Smooth muscle cell (in vitro differentiated cells): ENCODE results near the gene PDE6B. TPM values are rescaled to one million over a fixed set of nuclear protein-coding genes. Genes with fewer than 3 reads are reported as not detected.
"Not testable (repeated sequence)": the region's sequence is repeated elsewhere in the genome, so short reads cannot be mapped to it uniquely, and the experiment has no call there.

Experiments used
- DNase-seq: peaks from one replicate; lab custom pipeline; 2025; ENCODE audit not compliant: unreplicated experiment; lab: John Stamatoyannopoulos, UW
- H2AFZ ChIP-seq: fragments of 200-600 bp; sonication (generic); 2 replicates; pipeline ENCODE4 v1.6.0; 2016; ENCODE audit warnings: antibody characterized with exemption, low read depth, mild to moderate bottlenecking
- H3F3A ChIP-seq: fragments of 200-600 bp; sonication (generic); 2 replicates; pipeline ENCODE4 v1.6.0; 2017; ENCODE audit warnings: antibody characterized with exemption, low read depth
- H3K27ac ChIP-seq: fragments of 200-600 bp; sonication (generic); 2 replicates; pipeline ENCODE4 v1.5.1; 2016; ENCODE audit warnings: low read depth, mild to moderate bottlenecking
- H3K27me3 ChIP-seq: fragments of 200-600 bp; sonication (generic); 2 replicates; pipeline ENCODE4 v1.6.1; 2016; ENCODE audit warnings: low read depth, mild to moderate bottlenecking
- H3K36me3 ChIP-seq: fragments of 200-600 bp; sonication (generic); 2 replicates; pipeline ENCODE4 v1.5.1; 2016; ENCODE audit warnings: low read depth
- H3K4me1 ChIP-seq: fragments of 200-600 bp; sonication (generic); 2 replicates; pipeline ENCODE4 v1.5.1; 2016; ENCODE audit warnings: low read depth
- H3K4me2 ChIP-seq: fragments of 200-600 bp; sonication (generic); 2 replicates; pipeline ENCODE4 v1.6.0; 2016; ENCODE audit warnings: mild to moderate bottlenecking
- H3K4me3 ChIP-seq: fragments of 200-600 bp; sonication (generic); 2 replicates; pipeline ENCODE4 v1.5.1; 2016; ENCODE audit warnings: mild to moderate bottlenecking
- H3K79me2 ChIP-seq: fragments of 200-600 bp; sonication (generic); 2 replicates; pipeline ENCODE4 v1.6.0; 2016; ENCODE audit warnings: low read depth, mild to moderate bottlenecking
- H3K9ac ChIP-seq: fragments of 200-600 bp; sonication (generic); 2 replicates; pipeline ENCODE4 v1.6.0; 2016; ENCODE audit warnings: low read depth
- H3K9me3 ChIP-seq: fragments of 200-600 bp; sonication (generic); replicated peaks from 2 replicates; pipeline ENCODE4 v1.5.1; 2016; ENCODE audit warnings: low read depth
- H4K20me1 ChIP-seq: fragments of 200-600 bp; sonication (generic); 2 replicates; pipeline ENCODE4 v1.6.0; 2016; ENCODE audit warnings: low read depth
- WGBS: methylation state at CpG from one replicate; pipeline ENCODE4 v1.1.7; 2016; ENCODE audit warnings: low lambda C conversion rate; 5-methylcytosine and 5-hydroxymethylcytosine counted together
- polyA plus RNA-seq: library from polyadenylated mRNA; unstranded; fragments of >200 nt; fragmentation: Nextera tagmentation; extraction: Ambion mirVana; gene quantifications from 2 replicates; pipeline ENCODE4 v1.2.1, GENCODE V29; 2016
- total RNA-seq: library from RNA; depleted of rRNA; stranded (reverse); fragments of >200 nt; gene quantifications from 2 replicates; pipeline ENCODE4 v1.2.3, GENCODE V29; 2014
- TF ChIP-seq, protein P1 (sequence below): fragments of 200-600 bp; sonication (generic); IDR thresholded peaks from 2 replicates; pipeline ENCODE4 v1.5.1; 2017; ENCODE audit warnings: borderline replicate concordance, mild to moderate bottlenecking, antibody characterized with exemption; ENCODE audit not compliant: insufficient read depth, poor library complexity, severe bottlenecking

PDE6B gene
- total and polyA plus RNA-seq, 2 experiments from 2014 or later, result 5.1 to 9.0 TPM

DNA sequence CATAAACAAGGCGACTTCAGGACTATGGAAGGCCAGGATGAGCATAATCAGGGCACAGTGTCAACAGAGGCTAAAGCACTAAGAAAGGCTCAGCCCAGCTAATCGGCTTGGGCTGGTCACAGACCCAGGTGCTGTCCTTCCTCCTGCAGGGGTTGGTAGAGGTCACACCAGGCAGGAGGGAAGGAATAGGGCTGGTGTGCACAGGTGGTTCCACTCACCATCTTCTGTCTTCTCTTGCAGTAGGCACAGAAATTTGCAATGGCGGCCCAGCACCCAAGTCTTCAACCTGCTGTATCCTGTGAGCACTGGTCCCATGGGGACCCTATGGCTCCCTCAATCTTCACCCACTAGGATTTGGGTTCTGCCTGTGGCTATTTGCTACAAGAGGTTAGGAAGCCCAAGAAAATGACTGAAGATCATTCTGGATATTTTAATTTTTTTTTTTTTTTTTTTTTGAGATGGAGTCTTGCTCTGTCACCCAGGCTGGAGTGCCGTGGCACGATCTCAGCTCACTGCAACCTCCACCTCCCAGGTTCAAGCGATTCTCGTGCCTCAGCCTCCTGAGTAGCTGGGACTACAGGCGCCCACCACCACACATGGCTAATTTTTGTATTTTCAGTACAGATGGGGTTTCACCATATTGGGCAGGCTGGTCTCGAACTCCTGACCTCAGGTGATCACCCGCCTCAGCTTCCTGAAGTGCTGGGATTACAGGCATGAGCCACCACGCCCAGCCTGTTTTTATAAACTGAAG, 44.6 kb downstream of the PDE6B start:
- not testable (repeated sequence) for H3K4me3 ChIP-seq, H2AFZ ChIP-seq, DNase-seq, H3F3A ChIP-seq, H3K27ac ChIP-seq, H3K4me1 ChIP-seq, H3K9ac ChIP-seq, H4K20me1 ChIP-seq, H3K4me2 ChIP-seq, H3K27me3 ChIP-seq, H3K36me3 ChIP-seq, H3K9me3 ChIP-seq
- peaks cover 17% of the 10 kb centered on the region for H3K79me2 ChIP-seq
- 98% methylated on average over 11 of the region's 11 CpGs for WGBS

DNA sequence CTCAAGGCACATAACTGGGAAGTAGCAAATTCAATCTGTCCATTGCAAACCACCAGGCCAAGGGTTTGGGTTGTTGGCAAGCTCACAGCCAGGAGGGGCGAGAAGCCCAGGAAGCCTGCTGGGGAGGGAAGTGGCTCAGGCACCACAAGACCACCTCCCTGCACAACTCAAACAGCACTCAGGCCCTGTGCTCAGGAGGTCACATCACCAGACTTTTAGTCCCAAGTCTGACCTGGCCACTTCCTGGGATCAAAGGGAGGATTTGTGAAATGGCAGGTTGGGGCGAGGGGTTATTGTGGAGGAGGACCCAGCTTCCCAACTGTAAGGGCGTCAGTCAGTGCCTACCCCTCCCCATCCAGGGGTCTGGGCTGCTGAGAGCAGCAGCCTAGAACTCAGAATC, 46.4 kb downstream of the PDE6B start:
- 95% methylated on average over 3 of the region's 3 CpGs for WGBS
- Histone ChIP-seq H3K4me1 (peaks cover 15% of the 10 kb centered on the region), H3K27me3 (no peaks in the 10 kb centered on the region), H3K9me3 (no peaks in the 10 kb centered on the region), H3K79me2 (peaks cover 19% of the 10 kb centered on the region), H3F3A (no peaks in the 10 kb centered on the region), H3K36me3 (no peaks in the 10 kb centered on the region), H2AFZ (no peak overlapping the region), H3K4me2 (no peak overlapping the region), H3K4me3 (no peak overlapping the region), H3K27ac (no peak overlapping the region), H3K9ac (no peak overlapping the region), H4K20me1 (no peaks in the 10 kb centered on the region)
- no peak for DNase-seq
- TF ChIP-seq, protein P1, sequence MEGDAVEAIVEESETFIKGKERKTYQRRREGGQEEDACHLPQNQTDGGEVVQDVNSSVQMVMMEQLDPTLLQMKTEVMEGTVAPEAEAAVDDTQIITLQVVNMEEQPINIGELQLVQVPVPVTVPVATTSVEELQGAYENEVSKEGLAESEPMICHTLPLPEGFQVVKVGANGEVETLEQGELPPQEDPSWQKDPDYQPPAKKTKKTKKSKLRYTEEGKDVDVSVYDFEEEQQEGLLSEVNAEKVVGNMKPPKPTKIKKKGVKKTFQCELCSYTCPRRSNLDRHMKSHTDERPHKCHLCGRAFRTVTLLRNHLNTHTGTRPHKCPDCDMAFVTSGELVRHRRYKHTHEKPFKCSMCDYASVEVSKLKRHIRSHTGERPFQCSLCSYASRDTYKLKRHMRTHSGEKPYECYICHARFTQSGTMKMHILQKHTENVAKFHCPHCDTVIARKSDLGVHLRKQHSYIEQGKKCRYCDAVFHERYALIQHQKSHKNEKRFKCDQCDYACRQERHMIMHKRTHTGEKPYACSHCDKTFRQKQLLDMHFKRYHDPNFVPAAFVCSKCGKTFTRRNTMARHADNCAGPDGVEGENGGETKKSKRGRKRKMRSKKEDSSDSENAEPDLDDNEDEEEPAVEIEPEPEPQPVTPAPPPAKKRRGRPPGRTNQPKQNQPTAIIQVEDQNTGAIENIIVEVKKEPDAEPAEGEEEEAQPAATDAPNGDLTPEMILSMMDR, result no peak

DNA sequence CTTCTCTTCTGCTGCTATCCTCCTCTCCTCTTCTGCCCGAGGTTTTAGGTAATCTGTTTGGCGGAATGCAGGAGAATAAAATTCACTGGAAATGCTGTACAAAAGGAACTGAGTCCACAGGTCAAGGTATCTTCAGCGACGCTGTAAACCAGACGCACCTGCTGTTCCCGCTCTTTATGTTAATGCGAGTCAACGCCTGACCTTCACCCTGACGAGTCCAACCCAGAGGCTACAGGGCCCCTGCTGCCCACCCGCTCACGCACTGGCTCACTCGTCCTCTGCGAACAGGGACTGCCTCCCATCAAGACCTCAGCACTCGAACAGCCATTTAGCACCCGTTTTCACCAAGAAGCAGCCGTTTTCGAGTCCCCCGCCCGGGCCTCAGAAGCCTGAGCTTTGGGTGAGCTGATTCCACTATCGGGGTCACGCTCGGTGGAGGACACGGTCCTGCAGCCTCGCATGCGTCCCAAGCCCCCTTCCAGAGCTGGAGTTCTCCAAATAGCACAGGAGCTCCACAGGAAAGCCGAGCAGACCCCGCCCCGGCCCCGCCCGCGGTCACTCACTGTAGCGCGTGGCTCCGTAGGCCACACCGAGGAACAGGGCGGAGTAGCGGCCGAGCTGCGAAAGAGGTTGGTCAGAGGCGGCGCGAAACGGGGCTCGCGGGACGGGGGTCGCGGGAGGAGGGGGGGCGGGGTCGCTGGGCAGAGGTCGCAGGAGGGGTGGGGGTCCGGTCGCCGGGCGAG, 48.1 kb downstream of the PDE6B start:
- Histone ChIP-seq H3K79me2 (peaks cover 19% of the 10 kb centered on the region), H4K20me1 (no peaks in the 10 kb centered on the region), H3K4me3 (peak overlapping the region; percentile 87), H3K4me1 (peaks cover 15% of the 10 kb centered on the region), H2AFZ (no peak overlapping the region), H3K9me3 (no peaks in the 10 kb centered on the region), H3F3A (no peaks in the 10 kb centered on the region), H3K9ac (peak overlapping the region; percentile 68), H3K36me3 (no peaks in the 10 kb centered on the region), H3K27ac (peak overlapping the region; percentile 38), H3K27me3 (no peaks in the 10 kb centered on the region), H3K4me2 (peak overlapping the region; percentile 93)
- WGBS, result 17% methylated on average over 30 of the region's 55 CpGs
- TF ChIP-seq, protein P1, result no peak
- no peak for DNase-seq

DNA sequence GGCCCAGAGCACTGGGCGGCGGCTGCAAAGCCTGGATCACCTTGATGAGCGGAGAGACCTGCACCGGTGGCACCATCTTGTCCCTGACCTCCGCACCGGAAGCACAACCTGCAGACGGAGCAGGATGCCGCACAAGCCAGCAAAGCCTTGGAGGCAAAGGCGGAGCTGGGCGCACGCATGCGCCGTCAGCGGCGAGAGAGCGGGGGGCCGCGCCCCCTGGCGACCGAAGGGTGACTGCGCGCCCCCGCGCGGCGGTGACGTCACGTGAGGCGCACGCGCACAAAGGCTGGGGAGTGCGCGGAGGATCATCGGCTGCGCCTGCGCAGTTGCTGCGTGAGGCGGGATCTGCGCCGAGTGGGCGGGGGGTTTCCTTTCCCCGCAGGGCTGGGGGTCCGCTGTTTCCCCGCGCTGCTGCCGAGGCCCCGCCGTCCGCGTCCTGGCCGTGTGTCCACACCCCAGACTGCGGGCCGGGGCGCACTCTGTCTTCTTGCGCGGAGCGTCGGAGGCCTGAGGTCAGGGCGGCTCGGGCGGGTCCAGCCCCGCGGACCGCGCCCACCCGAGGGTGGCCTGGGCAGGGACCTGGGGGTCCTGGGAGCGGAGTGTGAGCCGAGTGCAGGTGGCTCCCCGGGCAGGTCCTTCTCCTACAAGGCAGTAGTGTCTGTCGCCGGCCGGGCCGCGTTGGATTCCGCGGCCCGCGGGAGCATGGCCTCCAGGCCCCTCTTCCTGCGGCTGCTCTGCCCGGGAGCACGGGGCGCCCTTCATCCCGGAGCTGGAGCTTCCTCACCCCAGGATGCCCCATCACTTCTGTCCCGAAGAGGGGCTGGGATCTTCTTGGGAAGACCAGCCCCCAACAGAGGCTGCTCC, 49.0 kb downstream of the PDE6B start, which contains the start of the genes ATP5ME and MYL5:
Gene ATP5ME, minus strand, starts transcription at position 105 of the 864 bp plus-strand sequence. Its CDS starts 29 bp downstream, at position 76.
Gene MYL5, plus strand, starts transcription at position 371 of the 864 bp plus-strand sequence. CDS start 3,485 bp downstream, outside the sequence.
- DNase-seq, result peak; percentile 94
- Histone ChIP-seq H3K4me2 (peak within 1 kb of the TSS; percentile 97), H3K4me3 (peak within 1 kb of the TSS; percentile 87), H2AFZ (peak within 1 kb of the TSS; percentile 35), H4K20me1 (no peaks in the 10 kb centered on the region), H3K9ac (peak within 1 kb of the TSS; percentile 99), H3K36me3 (no peaks in the 10 kb centered on the region), H3K79me2 (peaks cover 19% of the 10 kb centered on the region), H3K27ac (peak within 1 kb of the TSS; percentile 94), H3K9me3 (no peaks in the 10 kb centered on the region), H3K27me3 (no peaks in the 10 kb centered on the region), H3F3A (no peaks in the 10 kb centered on the region), H3K4me1 (peaks cover 15% of the 10 kb centered on the region)
- TF ChIP-seq, protein P1, result peak; percentile 95
- WGBS, result 3% methylated on average over 79 of the region's 84 CpGs
